Measurements from ENCODE around the gene CXCR1. TPM values are rescaled to one million over a fixed set of nuclear protein-coding genes. Genes with fewer than 3 reads are reported as not detected.
A peak's percentile ranks its signal among the peaks of the same experiment; 100 is the strongest.
"Not testable (repeated sequence)": the region's sequence is repeated elsewhere in the genome, so short reads cannot be mapped to it uniquely, and the experiment has no call there.

CXCR1 gene
- polyA plus RNA-seq, 1 donor from 2014 or later, result 0.35 TPM

DNA sequence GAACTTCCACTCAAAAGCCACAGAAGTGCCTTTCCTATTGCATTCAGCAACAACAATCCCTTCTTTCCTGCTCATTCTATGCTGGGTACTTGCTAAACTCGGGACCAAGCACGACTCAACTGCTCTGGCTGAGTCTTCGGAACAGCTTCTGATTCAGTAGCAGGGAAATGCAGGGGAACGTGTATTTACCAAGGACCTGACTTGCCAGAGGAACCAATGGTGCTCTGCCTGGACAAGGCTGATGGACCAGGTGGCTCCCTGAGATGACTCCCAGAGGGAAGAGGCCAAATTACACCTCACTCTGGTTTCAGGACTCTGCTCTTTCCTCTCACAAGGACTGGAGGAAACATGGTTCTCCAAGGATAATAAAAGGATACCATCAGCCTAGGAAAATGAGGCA is 28.7 kb downstream of the CXCR1 start:
- peaks cover 0 to 9% (median 0%) of the 10 kb centered on the region in 3 donors for H3K4me1 Mint-ChIP-seq
- H3K27me3 Mint-ChIP-seq, result peaks cover 32% of the 10 kb centered on the region
- no peaks in the 10 kb centered on the region for H3K9me3 Mint-ChIP-seq
- no peak overlapping the region for H3K27ac Mint-ChIP-seq
- H3K4me3 Mint-ChIP-seq, result no peak overlapping the region
- H3K36me3 Mint-ChIP-seq, result no peaks in the 10 kb centered on the region

DNA sequence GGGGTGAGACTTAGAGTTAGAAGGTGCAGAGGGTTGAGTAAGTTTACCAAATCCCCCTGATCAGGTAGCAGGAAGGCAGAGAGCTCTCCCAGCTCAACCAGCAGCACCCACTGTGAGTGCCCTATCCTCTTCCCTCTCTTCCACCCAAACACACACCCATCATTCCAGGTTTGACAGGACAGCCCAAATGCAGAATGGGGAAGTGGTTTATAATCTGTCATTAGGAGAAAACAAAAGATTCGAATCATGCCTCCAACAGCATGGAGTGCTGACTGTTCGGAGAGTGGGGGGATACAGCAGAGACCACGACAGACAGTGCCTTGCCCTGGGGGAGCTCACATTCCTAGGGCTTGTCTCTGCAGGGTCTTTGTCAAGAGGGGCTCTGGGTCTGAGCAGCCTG is 29.2 kb downstream of the CXCR1 start:
- peaks cover 0 to 9% (median 0%) of the 10 kb centered on the region in 3 donors for H3K4me1 Mint-ChIP-seq
- H3K4me3 Mint-ChIP-seq, result no peak overlapping the region
- no peak overlapping the region for H3K27ac Mint-ChIP-seq
- H3K27me3 Mint-ChIP-seq, result peaks cover 32% of the 10 kb centered on the region
- no peaks in the 10 kb centered on the region for H3K9me3 Mint-ChIP-seq
- peaks cover 2% of the 10 kb centered on the region for H3K36me3 Mint-ChIP-seq

DNA sequence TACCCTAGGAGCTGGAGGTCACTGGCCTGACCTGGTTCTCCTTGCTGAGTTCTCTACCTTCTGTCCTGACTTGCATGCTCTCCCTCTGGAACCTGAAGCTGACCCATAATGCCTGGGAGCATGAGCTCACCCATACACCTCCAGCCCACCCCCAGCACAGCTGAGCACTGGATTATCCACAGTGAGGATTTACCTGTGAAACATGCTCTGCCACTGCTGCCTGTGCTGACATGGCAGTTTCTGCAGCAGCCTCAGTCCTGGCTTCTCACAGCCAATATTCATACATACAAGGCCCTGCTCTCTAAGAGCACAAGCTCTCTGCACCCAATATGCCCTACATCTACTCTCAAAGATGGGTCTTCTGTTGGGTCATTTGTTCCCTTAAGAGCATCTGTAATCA is 35.9 kb downstream of the CXCR1 start:
- H3K4me3 Mint-ChIP-seq, result peak overlapping the region in 1 of 4 donors; percentile 2

DNA sequence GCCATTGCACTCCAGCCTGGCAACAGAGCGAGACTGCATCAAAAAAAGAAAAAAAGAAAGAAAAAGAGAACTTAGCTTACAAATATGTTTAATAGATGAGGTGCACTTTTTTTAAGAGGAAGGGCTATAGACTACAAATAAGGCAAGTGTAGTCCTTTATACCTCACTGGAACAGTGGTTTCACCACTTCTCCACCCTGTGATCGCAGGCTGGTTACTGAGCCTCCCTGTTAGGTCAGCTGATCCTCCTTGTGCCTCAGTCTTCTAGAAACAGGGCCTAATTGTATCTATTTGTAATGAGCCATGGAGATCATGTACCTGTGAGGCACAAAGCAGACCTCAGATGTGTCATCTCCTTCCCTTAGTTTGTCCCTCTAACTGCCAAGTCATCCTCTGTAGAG is 36.4 kb downstream of the CXCR1 start:
- Mint-ChIP-seq H3K9me3 (peaks cover 0 to 3% (median 0%) of the 10 kb centered on the region in 3 donors), H3K4me3 (no peak overlapping the region), H3K27me3 (peaks cover 15% of the 10 kb centered on the region), H3K27ac (no peak overlapping the region), H3K36me3 (peaks cover 3% of the 10 kb centered on the region), H3K4me1 (peaks cover 0 to 3% (median 0%) of the 10 kb centered on the region in 3 donors)

More for the DNA sequence above, 35.9 kb downstream of the CXCR1 start:
- Mint-ChIP-seq H3K4me1 (no peaks in the 10 kb centered on the region), H3K27me3 (peaks cover 16% of the 10 kb centered on the region), H3K9me3 (peaks cover 0 to 2% (median 0%) of the 10 kb centered on the region in 3 donors), H3K36me3 (peaks cover 2% of the 10 kb centered on the region), H3K27ac (no peak overlapping the region)

DNA sequence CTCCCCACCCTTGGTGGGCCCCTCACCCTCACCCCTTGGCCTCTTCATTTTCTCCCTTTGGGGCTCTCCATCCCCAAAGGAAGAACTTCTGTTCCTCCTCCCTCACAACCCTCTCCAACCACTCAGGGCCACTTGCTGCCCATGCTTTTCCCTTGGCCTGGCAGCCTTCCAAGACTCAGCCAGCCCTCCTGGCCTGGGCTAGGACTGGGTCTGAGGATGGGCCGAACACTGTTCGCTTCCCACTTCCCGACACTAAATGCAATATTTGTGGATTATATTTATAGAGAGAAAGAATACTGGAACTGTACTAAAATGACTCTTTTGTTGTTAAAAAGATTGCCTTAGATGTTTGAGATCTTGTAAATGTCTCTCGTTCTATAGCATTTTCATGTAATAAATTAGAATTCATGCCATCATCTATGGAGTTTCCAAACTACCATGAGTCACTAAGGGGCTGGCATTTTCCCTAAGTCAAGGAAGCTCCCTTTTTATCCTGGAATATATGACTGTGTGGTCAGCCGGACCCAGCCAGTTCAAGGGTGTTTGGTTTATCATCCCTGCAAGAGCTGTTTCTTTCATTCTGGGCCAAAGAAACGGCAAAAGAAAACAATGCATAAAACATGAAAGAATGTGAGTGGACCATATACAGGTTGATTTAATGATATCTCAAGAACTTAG is 37.2 kb downstream of the CXCR1 start:
- Mint-ChIP-seq H3K4me3 (no peak overlapping the region), H3K4me1 (peaks cover 0 to 3% (median 0%) of the 10 kb centered on the region in 3 donors), H3K27ac (no peak overlapping the region)

DNA sequence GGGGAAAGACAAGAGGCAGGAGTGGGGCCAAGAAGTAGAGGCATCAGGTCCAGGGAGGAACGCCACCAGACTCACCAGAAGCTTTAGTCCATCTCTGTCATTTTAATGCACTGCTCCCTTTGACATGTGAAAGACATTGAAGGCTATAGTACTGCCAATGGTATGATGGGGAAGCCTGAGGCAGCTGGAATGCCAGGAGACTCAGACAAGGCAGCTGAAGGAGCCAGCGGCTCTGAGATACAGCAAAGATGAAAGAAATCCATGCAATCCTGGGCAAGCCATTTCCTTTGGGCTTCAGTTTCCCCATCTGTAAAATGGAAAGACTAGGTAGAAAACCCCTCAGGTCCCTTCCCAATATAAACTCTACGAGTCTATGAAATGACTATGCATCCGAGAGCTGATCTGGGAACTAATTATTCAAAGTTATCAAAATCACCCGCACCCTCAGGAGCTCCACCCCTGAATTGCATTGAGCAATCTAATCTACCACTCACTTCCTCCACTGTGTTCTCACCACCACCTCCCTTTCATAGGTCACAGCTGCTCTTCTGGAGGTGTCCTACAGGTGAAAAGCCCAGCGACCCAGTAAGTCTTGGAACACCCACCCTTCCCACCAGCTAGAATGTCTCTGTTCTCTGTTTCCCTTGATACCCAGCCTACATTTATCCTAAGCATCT is 37.8 kb downstream of the CXCR1 start:
- H3K9me3 Mint-ChIP-seq, result peaks cover 0 to 3% (median 0%) of the 10 kb centered on the region in 3 donors
- peaks cover 3% of the 10 kb centered on the region for H3K36me3 Mint-ChIP-seq
- peak overlapping the region in 1 of 3 donors; percentile 78 for H3K27ac Mint-ChIP-seq
- peaks cover 18% of the 10 kb centered on the region for H3K27me3 Mint-ChIP-seq
- H3K4me3 Mint-ChIP-seq, result no peak overlapping the region
- H3K4me1 Mint-ChIP-seq, result peaks cover 0 to 3% (median 0%) of the 10 kb centered on the region in 3 donors

More for the DNA sequence above, 37.2 kb downstream of the CXCR1 start:
- peaks cover 0 to 3% (median 0%) of the 10 kb centered on the region in 3 donors for H3K9me3 Mint-ChIP-seq
- peaks cover 3% of the 10 kb centered on the region for H3K36me3 Mint-ChIP-seq
- H3K27me3 Mint-ChIP-seq, result peaks cover 18% of the 10 kb centered on the region

DNA sequence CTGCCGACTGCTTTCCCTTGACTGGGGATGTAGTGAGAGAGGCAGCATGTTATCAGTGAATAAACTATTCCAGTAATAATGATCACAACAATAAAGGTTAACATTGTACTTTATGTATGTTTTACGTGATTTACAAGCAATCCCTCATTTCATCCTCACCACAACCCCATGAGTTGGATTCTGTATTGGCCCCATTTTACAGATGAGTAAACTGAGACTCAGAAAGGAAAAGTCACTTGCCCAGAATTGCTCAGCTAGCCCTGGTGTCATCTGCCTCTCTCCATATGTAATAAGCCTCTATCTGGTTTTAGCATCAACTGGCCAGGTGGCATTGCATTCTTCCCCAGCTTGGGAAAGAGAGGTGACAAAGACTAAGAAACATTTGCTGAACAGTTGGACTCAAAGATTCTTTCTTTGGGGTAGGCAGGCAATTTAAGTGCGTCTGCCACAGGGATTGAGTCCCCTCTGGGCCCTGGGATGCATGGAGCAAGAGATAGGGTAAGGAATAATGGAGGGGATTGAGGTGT is 38.8 kb downstream of the CXCR1 start:
- Mint-ChIP-seq H3K27me3 (peaks cover 18% of the 10 kb centered on the region), H3K36me3 (peaks cover 3% of the 10 kb centered on the region), H3K4me1 (peaks cover 0 to 3% (median 0%) of the 10 kb centered on the region in 3 donors), H3K9me3 (peaks cover 0 to 4% (median 0%) of the 10 kb centered on the region in 3 donors), H3K27ac (no peak overlapping the region), H3K4me3 (no peak overlapping the region)

DNA sequence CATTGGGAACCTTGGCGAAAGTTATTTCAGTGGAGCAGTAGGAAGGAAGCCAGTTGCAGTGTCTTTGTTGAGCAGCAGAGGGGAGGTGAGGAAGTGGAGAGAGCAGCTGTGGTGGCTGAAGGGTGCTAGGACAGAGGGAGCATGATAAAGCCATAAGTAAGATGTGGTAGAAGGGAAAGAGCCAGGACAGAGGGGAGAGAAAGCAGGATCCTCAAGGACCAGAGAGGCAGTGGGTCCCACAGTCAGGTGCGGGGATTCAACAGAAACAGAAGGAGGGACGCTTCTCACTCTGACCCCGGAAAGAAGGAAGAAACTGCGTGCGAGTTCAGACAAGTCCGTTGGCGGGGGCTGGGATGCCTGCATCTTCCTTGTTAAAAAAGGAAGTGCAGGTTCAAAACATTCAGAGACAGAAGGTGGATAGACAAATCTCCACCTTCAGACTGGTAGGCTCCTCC is 41.1 kb downstream of the CXCR1 start, which contains the start of gene CXCR2:
TSS of gene CXCR2 (plus strand) at position 403 of the 455 bp plus-strand sequence. CDS start 8,774 bp downstream, outside the sequence.
- no peak within 1 kb of the TSS for H3K27ac Mint-ChIP-seq
- peaks cover 1% of the 10 kb centered on the region for H3K36me3 Mint-ChIP-seq
- peaks cover 4 to 15% (median 10%) of the 10 kb centered on the region in 3 donors for H3K9me3 Mint-ChIP-seq
- H3K4me1 Mint-ChIP-seq, result peaks cover 0 to 3% (median 0%) of the 10 kb centered on the region in 3 donors
- H3K27me3 Mint-ChIP-seq, result peaks cover 18% of the 10 kb centered on the region
- H3K4me3 Mint-ChIP-seq, result peak within 1 kb of the TSS in 1 of 4 donors; percentile 9

DNA sequence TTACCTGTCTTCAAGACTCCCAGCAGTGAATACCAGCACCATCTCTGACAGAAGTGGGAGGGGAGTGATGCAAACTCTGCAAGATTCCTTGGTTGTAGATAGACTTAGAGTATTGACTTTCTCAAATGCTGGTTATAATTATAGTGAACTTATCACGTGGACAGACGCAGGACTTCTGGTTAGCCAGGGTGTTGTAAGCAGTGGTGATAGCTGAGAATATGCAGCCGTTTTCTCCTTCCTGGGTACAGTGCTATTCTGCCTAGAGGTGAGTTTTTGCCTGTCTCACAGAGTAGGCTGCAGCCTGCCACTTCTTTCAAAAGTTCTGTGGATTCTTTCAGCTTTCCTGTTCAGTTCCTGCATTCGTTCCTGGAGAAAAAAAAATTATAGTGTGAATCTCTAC is 41.7 kb downstream of the CXCR1 start:
- Mint-ChIP-seq H3K27me3 (peaks cover 18% of the 10 kb centered on the region), H3K4me3 (no peak overlapping the region), H3K9me3 (peaks cover 4 to 15% (median 10%) of the 10 kb centered on the region in 3 donors), H3K27ac (no peak overlapping the region), H3K4me1 (peaks cover 0 to 3% (median 0%) of the 10 kb centered on the region in 3 donors), H3K36me3 (peaks cover 1% of the 10 kb centered on the region)

DNA sequence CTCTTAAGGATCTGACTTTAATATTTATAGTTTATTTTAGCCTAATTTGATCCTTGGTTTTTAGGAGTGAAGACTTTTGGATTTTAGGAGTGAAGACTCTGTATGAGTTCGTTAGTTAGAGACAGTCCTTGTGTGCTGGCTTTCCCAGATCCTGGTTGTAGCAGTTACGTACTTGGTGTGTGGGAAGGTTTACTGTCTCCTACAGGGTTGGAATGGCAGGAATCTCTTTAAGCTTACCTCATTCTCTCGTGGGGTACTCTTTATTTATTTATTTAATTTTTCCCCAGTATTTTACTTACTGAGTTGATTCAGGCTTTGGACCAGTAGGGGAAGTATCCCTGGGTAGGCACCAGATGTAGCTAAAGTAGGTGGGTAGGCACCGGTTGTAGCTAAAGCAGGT is 42.8 kb downstream of the CXCR1 start:
- peaks cover 1% of the 10 kb centered on the region for H3K36me3 Mint-ChIP-seq
- H3K4me3 Mint-ChIP-seq, result peak overlapping the region in 1 of 4 donors; percentile 49
- no peak overlapping the region for H3K27ac Mint-ChIP-seq
- H3K27me3 Mint-ChIP-seq, result peaks cover 11% of the 10 kb centered on the region
- H3K4me1 Mint-ChIP-seq, result peaks cover 0 to 3% (median 0%) of the 10 kb centered on the region in 3 donors
- peaks cover 4 to 15% (median 10%) of the 10 kb centered on the region in 3 donors for H3K9me3 Mint-ChIP-seq

DNA sequence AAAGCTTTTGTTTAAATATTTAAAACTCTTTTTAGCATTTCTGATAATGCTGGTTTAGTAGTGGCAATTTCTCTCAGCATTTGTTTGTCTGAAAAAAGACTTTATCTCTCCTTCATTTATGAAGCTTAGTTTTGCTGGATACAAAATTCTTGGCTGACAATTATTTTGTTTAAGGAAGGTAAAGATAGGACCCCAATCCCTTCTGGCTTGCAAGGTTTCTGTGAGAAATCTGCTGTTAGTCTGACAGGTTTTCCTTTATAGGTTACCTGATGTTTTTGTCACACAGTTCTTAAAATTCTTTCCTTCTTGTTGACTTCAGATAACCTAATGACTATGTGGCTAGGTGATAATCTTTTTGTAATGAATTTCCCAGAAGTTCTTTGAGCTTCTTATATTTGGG is 44.5 kb downstream of the CXCR1 start:
- not testable (repeated sequence) for H3K4me1 Mint-ChIP-seq, H3K36me3 Mint-ChIP-seq, H3K27me3 Mint-ChIP-seq, H3K4me3 Mint-ChIP-seq, H3K27ac Mint-ChIP-seq
- peaks cover 4 to 20% (median 10%) of the 10 kb centered on the region in 3 donors for H3K9me3 Mint-ChIP-seq

DNA sequence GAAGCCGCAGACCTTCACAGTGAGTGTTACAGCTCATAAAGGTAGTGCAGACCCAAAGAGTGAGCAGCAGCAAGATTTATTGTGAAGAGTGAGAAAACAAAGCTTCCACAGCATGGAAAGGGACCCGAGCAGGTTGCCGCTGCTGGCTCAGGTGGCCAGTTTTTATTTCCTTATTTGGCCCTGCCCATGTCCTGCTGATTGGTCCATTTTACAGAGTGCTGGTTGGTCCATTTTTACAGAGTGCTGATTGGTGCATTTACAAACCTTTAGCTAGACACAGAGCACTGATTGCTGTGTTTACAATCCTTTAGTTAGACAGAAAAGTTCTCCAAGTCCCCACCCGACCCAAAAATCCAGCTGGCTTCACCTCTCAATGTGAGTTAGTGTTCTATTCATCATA is 45.0 kb downstream of the CXCR1 start:
- not testable (repeated sequence) for H3K27me3 Mint-ChIP-seq, H3K36me3 Mint-ChIP-seq, H3K4me3 Mint-ChIP-seq, H3K27ac Mint-ChIP-seq, H3K4me1 Mint-ChIP-seq
- peaks cover 4 to 20% (median 10%) of the 10 kb centered on the region in 3 donors for H3K9me3 Mint-ChIP-seq
